ENCODE data around the gene CISTR.

The CISTR gene

DNA sequence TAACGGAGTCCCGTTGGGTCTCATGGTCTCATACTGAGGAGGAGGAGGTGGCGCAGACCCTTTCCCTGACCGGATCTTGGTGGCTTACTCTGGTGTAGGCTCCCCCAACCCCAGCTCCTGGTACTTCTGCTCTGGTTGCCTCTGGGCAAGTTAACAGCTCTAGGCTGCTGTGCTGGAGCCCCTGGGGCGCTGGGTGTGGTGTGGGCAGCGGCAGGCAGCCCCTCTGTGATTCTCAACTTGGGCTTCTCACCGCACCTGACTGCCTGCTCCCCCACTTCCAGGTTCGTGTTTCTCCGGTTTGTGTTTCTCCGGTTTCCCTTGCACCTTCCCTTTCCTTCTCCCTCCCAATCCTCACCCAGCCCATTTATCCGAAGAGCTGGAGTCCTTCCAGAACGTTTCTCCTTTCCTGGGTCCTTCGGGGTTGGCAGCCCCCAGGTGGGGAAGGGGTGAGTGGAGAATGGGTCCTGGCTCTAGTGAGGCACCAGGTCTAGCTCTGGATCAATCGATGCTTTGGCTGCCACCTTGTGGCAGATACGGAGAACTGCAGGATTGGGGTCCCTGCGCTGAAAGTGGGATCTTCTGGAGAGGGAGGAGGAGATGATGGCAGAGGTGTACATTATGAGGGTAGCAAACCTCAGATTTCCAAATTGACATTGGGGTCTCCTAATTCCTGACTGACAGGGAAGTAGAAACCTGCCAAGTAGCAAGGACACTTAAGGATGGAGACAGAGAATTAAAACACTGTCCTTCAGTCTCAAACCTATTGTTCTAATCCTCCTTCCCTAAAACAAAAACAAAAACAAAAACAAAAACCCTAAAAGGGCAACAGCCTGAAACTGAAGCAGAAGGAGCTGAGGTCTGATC is 8.3 kb downstream of the CISTR start:
- no peak for DNase-seq (ENCODE audit: low read depth, low spot score)

- DNase-seq (ENCODE audit: low read depth, low spot score), result no peak
Measured at GRCh38 chr12:53740130-53740491, 11.7 kb downstream of the CISTR start.

DNA sequence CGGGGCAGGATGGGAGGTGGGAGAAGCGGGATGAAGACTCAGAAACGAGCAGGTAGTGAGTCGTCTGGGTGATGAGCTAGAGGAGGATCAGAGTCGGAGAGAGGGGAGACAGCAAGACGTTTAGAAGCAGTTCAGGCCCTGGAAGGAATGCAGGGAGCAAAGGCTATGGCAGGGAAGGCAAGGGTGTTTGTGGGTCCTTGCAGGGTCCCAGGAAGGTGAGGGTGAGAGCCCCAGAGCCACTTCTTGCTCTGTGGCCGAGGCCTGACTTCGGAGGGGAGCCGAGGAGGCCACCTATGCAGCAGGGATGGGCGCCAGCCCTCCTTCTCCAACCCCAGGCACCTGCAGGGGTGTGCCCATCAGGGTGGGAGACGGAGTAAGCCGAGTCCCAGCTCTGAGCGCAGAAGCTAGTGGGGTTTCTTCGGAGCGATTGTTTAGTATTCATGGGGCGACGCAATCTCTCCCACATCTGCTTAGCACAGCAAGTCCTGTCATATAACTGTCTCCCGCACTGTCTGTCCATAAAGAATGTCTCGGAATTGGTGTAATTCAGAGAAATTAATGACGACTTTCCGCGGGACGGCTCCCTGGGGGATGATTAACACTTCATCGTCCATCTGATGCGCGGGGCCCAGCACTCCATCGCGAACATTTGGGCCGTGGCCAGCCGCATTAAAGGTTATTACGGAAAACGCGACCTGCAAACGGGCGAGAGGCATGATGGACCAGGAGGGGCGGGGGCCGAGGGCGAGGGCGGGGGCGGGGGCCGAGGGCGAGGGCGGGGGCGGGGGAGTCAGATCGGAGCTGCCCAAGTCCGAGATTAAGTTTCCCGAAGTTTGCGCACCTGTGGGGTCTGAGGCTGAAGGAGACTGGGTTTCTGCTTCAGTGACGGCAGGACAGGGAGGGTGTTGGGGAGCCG is 12.3 kb downstream of the CISTR start:
- no peak for DNase-seq (ENCODE audit: low read depth, low spot score)

DNA sequence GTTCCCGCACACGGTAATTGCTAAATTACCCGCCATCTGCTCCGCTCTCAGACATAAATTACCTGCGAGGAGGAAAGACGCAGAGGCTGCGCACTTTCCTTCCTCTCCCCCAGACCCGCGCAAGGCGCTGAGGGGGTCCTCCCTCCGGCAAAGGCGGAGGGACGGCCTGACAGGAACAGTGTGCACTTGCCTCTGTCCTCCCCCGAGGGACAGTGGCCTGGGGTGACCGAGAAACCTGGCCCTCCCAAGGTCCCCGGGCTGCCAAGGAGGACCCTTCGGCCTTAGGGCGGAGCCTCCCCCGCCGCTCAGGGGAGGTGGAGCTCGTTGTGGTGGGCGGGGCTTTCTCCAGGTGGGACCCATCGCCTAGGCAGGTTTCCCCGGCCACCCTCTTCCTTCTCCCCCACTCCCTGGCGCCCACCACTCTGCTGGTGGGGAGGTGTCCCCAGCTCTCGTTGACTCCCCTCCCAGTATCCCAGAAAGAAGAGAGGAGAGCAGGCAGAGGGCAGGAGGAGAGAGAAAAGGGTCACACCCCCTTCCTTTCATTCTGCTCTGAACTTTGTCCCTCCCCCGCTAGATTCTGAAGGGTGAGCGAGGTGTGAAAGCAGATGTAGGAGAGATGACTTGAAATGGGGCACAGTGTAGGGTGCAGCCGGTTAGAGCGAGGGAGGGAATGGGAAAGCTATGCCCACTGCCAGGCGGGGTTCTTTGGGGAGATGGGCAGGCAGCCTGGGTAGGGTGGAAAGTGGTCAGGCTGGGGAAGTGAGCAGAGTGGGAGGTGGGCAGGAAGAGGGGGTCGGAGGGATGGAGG is 13.2 kb downstream of the CISTR start:
- no peak for DNase-seq (ENCODE audit: low read depth, low spot score)

DNA sequence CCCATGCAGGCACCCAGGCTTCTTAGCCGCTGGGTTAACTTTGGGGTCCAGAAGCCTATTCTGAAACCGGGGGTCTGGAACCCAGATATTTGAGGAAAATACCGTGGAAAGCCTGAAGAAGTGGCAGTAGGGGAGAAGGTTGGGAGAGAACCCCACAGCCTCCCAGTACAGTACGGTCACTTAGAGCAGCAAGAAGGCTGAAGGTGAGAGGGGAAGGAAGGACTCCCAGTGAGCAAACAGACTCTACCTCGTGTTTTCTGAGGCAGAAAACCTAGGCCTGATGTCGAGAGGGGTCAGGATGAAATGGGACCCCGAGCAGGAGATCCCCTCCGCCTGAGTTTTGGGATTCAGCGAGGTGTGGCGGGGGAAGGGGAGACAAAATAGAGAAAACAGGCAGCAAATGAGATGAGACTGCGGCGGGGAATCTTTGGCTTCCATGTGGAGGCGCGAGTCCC is 13.8 kb downstream of the CISTR start:
- DNase-seq (ENCODE audit: low read depth, low spot score), result no peak

- DNase-seq (ENCODE audit: low read depth, low spot score), result no peak
Measured at GRCh38 chr12:53737093-53737808, 14.5 kb downstream of the CISTR start.

- no peak for DNase-seq (ENCODE audit: low read depth, low spot score)
Measured at GRCh38 chr12:53736592-53736991, 15.2 kb downstream of the CISTR start.

GRCh38 chr12:53735556-53735955 is 16.2 kb downstream of the CISTR start:
- DNase-seq (ENCODE audit: low read depth, low spot score), result no peak

DNA sequence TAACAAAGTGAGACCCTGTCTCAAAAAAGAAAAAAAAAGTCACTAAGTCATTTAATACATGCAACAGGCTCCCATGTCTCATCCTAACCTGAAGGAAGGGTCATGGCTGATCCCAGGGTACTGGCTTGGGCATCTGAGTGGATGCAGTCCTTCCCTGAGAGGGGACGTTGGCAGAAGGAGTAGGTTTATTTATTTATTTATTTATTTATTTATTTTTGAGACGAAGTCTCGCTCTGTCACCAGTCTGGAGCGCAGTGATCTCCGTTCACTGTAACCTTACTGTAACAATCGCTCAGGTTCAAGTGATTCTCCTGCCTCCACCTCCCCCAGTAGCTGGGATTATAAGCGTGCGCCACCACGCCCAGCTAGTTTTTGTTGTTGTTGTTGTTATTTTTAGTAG is 17.4 kb downstream of the CISTR start:
- no peak for DNase-seq (ENCODE audit: low read depth, low spot score)

- no peak for DNase-seq (ENCODE audit: low read depth, low spot score)
Measured at GRCh38 chr12:53733807-53734200, 18.0 kb downstream of the CISTR start.

DNA sequence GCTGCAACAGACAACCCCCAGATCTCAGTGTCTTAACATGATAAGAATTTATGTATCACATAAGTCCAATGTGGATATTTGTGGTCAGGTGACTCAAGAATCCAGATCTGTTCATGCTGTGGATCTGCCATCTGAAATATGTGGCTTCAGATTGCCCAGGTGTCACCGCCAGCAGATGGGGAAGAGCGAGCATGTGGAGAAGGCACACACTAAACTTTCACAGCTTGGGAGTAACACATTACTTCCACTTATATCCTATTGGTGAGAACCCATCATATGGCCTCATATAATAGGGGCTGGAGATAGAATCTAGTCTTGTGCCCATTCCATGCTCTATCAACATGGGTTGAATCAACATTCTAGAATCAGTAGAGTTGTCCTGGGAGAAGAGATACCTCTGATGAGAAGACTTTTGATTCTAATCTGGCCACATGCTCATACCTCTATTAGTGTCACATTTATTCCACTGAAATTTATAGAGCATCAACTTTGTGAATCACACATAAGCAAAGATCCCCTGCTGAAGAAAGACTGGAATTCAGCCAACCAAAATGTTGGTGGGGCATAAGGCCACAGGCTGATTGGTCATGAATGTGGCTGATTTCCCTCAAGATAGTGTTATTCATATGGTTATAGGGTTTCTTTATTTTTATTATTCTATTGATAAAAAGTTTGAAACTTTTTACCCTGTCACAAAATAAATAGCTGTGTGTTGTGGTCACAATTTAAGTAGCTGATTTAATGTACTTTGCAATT is 18.6 kb downstream of the CISTR start:
- DNase-seq (ENCODE audit: low read depth, low spot score), result no peak

DNA sequence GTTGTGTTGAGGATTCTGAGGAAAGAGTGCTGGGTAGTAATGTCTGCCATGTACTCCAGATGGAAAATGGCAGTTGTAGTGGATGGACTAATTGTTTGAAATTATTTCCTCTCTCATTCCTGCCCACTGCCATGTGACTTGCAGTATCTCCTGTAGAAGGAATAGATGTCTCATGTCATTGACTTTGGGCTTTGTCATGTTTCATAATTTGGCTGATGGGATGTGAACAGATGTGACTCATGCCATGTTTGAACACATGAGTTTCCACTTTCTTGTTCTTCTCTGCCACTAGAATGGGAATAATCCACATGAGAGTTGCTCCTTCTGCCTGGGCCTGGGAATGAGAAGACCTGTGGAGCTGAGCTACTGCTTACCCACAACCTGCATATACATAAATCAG is 22.1 kb downstream of the CISTR start:
- DNase-seq (ENCODE audit: low read depth, low spot score), result no peak

DNA sequence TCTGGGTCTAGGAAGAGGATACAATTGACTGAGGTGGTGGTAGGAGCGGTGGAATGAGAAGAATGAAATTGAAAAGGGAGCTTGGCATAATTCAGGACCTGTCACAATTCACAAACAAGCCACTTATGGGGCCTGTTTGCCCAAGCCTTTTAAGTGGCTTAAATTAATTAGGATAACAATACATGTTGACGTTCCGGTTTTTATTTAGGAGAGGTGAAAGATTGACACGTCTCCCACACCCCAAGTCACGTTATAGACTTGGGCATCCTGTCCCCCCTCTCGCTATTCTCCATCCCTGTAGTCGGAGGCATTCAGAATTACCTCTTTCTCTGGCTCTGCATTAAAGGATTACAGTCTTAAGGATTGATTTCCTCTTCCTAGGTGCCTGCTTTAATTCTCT is 23.6 kb downstream of the CISTR start:
- no peak for DNase-seq (ENCODE audit: low read depth, low spot score)

GRCh38 chr12:53727310-53728041 is 24.3 kb downstream of the CISTR start, which contains the start of gene CALCOCO1:
TSS of gene CALCOCO1 (minus strand) at chr12:53727452. CDS start at chr12:53725242, 2,210 bp downstream.
- peak; percentile 95 for DNase-seq (ENCODE audit: low read depth, low spot score)

DNA sequence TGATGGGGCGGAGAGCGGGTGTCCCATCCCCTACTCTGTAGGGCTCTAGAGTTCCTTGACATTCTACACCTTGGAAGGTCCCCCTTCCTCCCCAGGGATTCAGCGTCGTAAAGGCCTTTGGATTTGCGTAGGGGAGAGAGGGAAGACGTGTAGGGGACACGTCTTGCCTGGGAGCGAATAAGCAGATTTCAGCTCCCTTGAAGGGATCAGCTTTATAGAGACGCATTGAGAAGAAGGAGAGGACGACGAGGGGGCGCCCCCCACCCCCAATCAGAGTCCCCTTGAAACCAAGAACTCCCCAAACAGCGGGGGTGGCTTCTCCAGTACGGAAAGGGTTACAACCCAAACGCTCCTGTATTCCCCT is 24.9 kb downstream of the CISTR start:
- no peak for DNase-seq (ENCODE audit: low read depth, low spot score)

- no peak for DNase-seq (ENCODE audit: low read depth, low spot score)
Measured at GRCh38 chr12:53726341-53726740, 25.4 kb downstream of the CISTR start.

- DNase-seq (ENCODE audit: low read depth, low spot score), result no peak
Measured at GRCh38 chr12:53725824-53726223, 26.0 kb downstream of the CISTR start.

DNA sequence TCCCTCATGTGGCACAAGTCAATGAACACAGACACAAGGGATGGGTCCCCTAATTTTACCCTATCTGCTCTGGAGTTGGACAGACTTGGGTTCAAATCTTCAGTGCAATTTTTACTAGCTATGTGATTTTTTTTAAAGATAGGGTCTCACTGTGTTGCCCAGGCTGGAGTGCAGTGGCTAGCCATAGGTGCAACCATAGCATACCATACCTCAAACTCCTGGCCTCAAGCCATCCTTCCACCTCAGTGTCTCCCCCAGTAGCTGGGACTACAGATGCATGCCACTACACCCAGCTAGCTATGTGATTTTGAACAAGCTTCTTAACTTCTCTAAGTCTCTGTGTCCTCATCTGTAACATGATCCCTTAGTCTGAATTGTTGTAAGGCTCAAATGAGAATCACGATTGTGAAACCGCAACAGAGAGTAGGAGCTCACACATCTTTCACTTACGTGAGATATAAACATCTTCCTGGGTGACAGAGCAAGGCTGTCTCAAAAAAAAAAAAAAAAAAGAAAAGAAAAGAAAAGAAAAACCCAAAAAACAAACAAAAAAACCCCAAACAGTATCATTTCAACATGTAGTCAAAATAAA is 29.2 kb downstream of the CISTR start:
- DNase-seq (ENCODE audit: low read depth, low spot score), result no peak

DNA sequence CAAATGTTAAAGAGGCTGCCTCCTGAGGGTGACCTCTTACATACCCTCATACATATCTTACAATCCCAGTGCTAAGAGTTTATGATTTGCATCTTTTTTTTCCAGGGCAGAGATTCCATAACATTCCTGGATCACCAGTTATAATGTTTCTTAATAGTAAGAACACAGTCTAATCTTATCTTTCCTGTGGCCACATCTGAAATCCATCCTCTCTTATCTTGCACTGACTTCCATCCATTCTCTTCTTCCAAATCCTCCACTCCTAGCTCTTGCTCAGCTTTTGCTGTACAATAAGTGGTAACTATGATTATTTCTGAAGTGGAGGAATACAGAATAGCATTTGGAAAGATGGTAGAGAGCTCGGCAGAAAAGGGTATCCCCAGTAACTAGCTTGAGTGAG is 30.8 kb downstream of the CISTR start:
- no peak for DNase-seq (ENCODE audit: low read depth, low spot score)

Data from brain pericyte (primary cell).